GM19395 (cell line): ENCODE data around the gene NRXN3.

Source experiments
- ATAC-seq: cut with Tn5 transposase; IDR thresholded peaks from one replicate; pipeline ENCODE4 v1.9.1; 2021; ENCODE audit warnings: mild to moderate bottlenecking, moderate library complexity; ENCODE audit not compliant: unreplicated experiment

Gene NRXN3

GRCh38 chr14:79426103-79426755, 1256.1 kb downstream of the NRXN3 start:
- no peak for ATAC-seq

- ATAC-seq, result no peak
Observed at GRCh38 chr14:79432640-79433039, 1262.5 kb downstream of the NRXN3 start.

- ATAC-seq, result no peak
Observed at GRCh38 chr14:79436335-79436734, 1266.2 kb downstream of the NRXN3 start.

GRCh38 chr14:79437951-79438350, 1267.8 kb downstream of the NRXN3 start:
- ATAC-seq, result no peak

GRCh38 chr14:79438696-79439342, 1268.6 kb downstream of the NRXN3 start:
- ATAC-seq, result no peak

GRCh38 chr14:79442786-79443185, 1272.6 kb downstream of the NRXN3 start:
- ATAC-seq, result no peak

- no peak for ATAC-seq
Observed at GRCh38 chr14:79443602-79444001, 1273.4 kb downstream of the NRXN3 start.

- no peak for ATAC-seq
Observed at GRCh38 chr14:79448960-79449359, 1278.8 kb downstream of the NRXN3 start.

GRCh38 chr14:79451601-79452000, 1281.4 kb downstream of the NRXN3 start:
- no peak for ATAC-seq

- no peak for ATAC-seq
Observed at GRCh38 chr14:79453276-79453675, 1283.1 kb downstream of the NRXN3 start.

GRCh38 chr14:79464468-79464867, 1294.3 kb downstream of the NRXN3 start:
- ATAC-seq, result no peak

- ATAC-seq, result no peak
Observed at GRCh38 chr14:79465651-79466050, 1295.5 kb downstream of the NRXN3 start.

- ATAC-seq, result no peak
Observed at GRCh38 chr14:79466938-79467527, 1296.9 kb downstream of the NRXN3 start.

GRCh38 chr14:79467835-79468234, 1297.7 kb downstream of the NRXN3 start:
- ATAC-seq, result no peak

GRCh38 chr14:79468486-79468885, 1298.3 kb downstream of the NRXN3 start:
- ATAC-seq, result no peak

GRCh38 chr14:79473651-79474050, 1303.5 kb downstream of the NRXN3 start:
- ATAC-seq, result no peak

- ATAC-seq, result no peak
Observed at GRCh38 chr14:79475887-79476532, 1305.8 kb downstream of the NRXN3 start.

- no peak for ATAC-seq
Observed at GRCh38 chr14:79476552-79476951, 1306.4 kb downstream of the NRXN3 start.

- ATAC-seq, result no peak
Observed at GRCh38 chr14:79480212-79480611, 1310.0 kb downstream of the NRXN3 start.

- ATAC-seq, result no peak
Observed at GRCh38 chr14:79482825-79483224, 1312.7 kb downstream of the NRXN3 start.

- no peak for ATAC-seq
Observed at GRCh38 chr14:79483477-79484388, 1313.6 kb downstream of the NRXN3 start.
